ENCODE results near the gene NINL.

GRCh38 chr20:25508083-25508770, 77.1 kb downstream of the NINL start:
- TF ChIP-seq CTCF (IDR thresholded peaks at IDR 0.05; ENCODE audit: low read length) (no peak), EZH2 (IDR thresholded peaks at IDR 0.05; ENCODE audit: borderline replicate concordance, low read length) (no peak)

Measured in OCI-LY1 (cell line).